Naive thymus-derived CD4-positive, alpha-beta T cell (primary cell): ENCODE data around the gene C19orf44. TPM values are rescaled to one million over a fixed set of nuclear protein-coding genes. Genes with fewer than 3 reads are reported as not detected.

Source experiments
- ATAC-seq: fragments of 150-1000 bp; cut with Tn5 transposase; 2 replicates; pipeline ENCODE4 v1.10.0; 2021; ENCODE audit warnings: mild to moderate bottlenecking, moderate library complexity
- CTCF ChIA-PET: fragments of 350-600 bp; sonication (Branson Sonifier 250); formaldehyde crosslinking; loops from one replicate; lab custom pipeline; 2021; ENCODE audit warnings: antibody characterized with exemption; lab: Charles Lee
- POLR2A ChIA-PET: fragments of 350-600 bp; sonication (Branson Sonifier 250); formaldehyde crosslinking; loops from one replicate; lab custom pipeline; 2021; ENCODE audit warnings: antibody characterized with exemption, inconsistent platforms; lab: Charles Lee
- DNase-seq, 9 donors: peaks; one replicate each; pipeline versions ENCODE4 v3.0.0 to v3.0.0-alpha.2; 2020 to 2022; ENCODE audit warnings: mixed read lengths in 1 of 9
- H3K27ac ChIP-seq: one replicate; pipeline ENCODE4 v1.7.0; 2013; ENCODE audit warnings: mild to moderate bottlenecking, low read depth, low read length, moderate library complexity
- H3K27me3 ChIP-seq, 2 donors: one replicate each; pipeline ENCODE4 v1.7.0; 2013; ENCODE audit warnings: low read length in 2 of 2, mild to moderate bottlenecking in 2 of 2, moderate library complexity in 2 of 2; ENCODE audit not compliant: control insufficient read depth in 2 of 2, insufficient read depth in 2 of 2
- H3K36me3 ChIP-seq, 3 experiments: 1 replicate in 2 of 3; 2 replicates in 1 of 3; pipeline ENCODE4 v1.7.0; 2013; ENCODE audit warnings: low read length in 3 of 3, mild to moderate bottlenecking in 3 of 3, moderate library complexity in 1 of 3; ENCODE audit not compliant: insufficient read depth in 3 of 3, control insufficient read depth in 2 of 3
- H3K4me1 ChIP-seq, 2 donors: one replicate each; pipeline ENCODE4 v1.7.0; 2013; ENCODE audit warnings: low read length in 2 of 2, mild to moderate bottlenecking in 2 of 2, moderate library complexity in 1 of 2; ENCODE audit not compliant: control insufficient read depth in 2 of 2, insufficient read depth in 2 of 2
- H3K4me3 ChIP-seq: 2 replicates; pipeline ENCODE4 v1.7.0; 2013; ENCODE audit warnings: mild to moderate bottlenecking, low read length
- H3K9me3 ChIP-seq, 3 experiments: 1 replicate in 2 of 3; 2 replicates in 1 of 3; pipeline ENCODE4 v1.7.0; 2013; ENCODE audit warnings: low read length in 3 of 3; ENCODE audit not compliant: control insufficient read depth in 2 of 3
- H3K27ac Mint-ChIP-seq, 9 donors: one replicate each; pipeline ENCODE4 v1.8.0; 2020 to 2022; ENCODE audit warnings: mixed read lengths in 9 of 9, mild to moderate bottlenecking in 8 of 9, moderate library complexity in 5 of 9, inconsistent platforms in 2 of 9
- H3K27me3 Mint-ChIP-seq, 5 donors: one replicate each; pipeline ENCODE4 v1.8.0; 2021 to 2022; ENCODE audit warnings: mixed read lengths in 5 of 5, mild to moderate bottlenecking in 1 of 5
- H3K36me3 Mint-ChIP-seq, 5 donors: one replicate each; pipeline ENCODE4 v1.8.0; 2020 to 2022; ENCODE audit warnings: mixed read lengths in 5 of 5, mild to moderate bottlenecking in 3 of 5, inconsistent platforms in 1 of 5
- H3K4me1 Mint-ChIP-seq, 7 donors: one replicate each; pipeline ENCODE4 v1.8.0; 2020 to 2022; ENCODE audit warnings: mixed read lengths in 7 of 7, mild to moderate bottlenecking in 3 of 7, inconsistent platforms in 1 of 7
- H3K4me3 Mint-ChIP-seq, 10 donors: one replicate each; pipeline ENCODE4 v1.8.0; 2020 to 2022; ENCODE audit warnings: mild to moderate bottlenecking in 10 of 10, mixed read lengths in 10 of 10, moderate library complexity in 6 of 10, inconsistent platforms in 2 of 10
- H3K9me3 Mint-ChIP-seq, 11 donors: one replicate each; pipeline ENCODE4 v1.8.0; 2020 to 2022; ENCODE audit warnings: mixed read lengths in 11 of 11, mild to moderate bottlenecking in 4 of 11, inconsistent platforms in 1 of 11, moderate library complexity in 1 of 11
- intact Hi-C, 2 donors: fragments of 100-400 bp; cut with micrococcal nuclease; formaldehyde crosslinking; loops; one replicate each; pipeline ENCODE4 v1.15.1; 2023
- polyA plus RNA-seq, 2 donors: library from polyadenylated mRNA; unstranded; fragments of 300-500 nt; fragmentation: Illumina TruSeq; gene quantifications; one replicate each; pipeline ENCODE4 v1.2.3, GENCODE V29; 2021
- total RNA-seq, 6 experiments: library from RNA in 5 of 6; stranded (reverse) in 5 of 6; gene quantifications; 1 replicate in 5 of 6; 2 replicates in 1 of 6; pipeline ENCODE4 v1.2.3 and lab custom pipeline; 2021 to 2026

The C19orf44 gene
- total and polyA plus RNA-seq, 7 experiments from 2014 or later = 1.3 to 6.0 (median 2.1) TPM

- DNase-seq (no peak), ATAC-seq (no peak)
- no peaks in the 10 kb centered on the region for H3K9me3 Mint-ChIP-seq
- no peaks in the 10 kb centered on the region for H3K27me3 ChIP-seq
- H3K36me3 Mint-ChIP-seq = peaks cover 0 to 40% (median 8%) of the 10 kb centered on the region in 5 donors
- H3K4me3 ChIP-seq = no peak overlapping the region
- no peak overlapping the region for H3K27ac ChIP-seq
- intact Hi-C loops = loop anchor here in 1 of 2 donors (5.0 kb wide), 1 partner anchor 100 kb away; the partner anchor contains the start of gene MED26
- no peaks in the 10 kb centered on the region for H3K9me3 ChIP-seq
- no peak overlapping the region for H3K4me3 Mint-ChIP-seq
- H3K36me3 ChIP-seq = peaks cover 15 to 99% (median 35%) of the 10 kb centered on the region in 3 experiments
- H3K27me3 Mint-ChIP-seq = no peaks in the 10 kb centered on the region
- no peaks in the 10 kb centered on the region for H3K4me1 Mint-ChIP-seq
- POLR2A ChIA-PET = interaction anchor here (0.7 kb wide), 1 partner anchor 17 kb away, joined by 3 read pairs; no protein-coding TSS in a partner anchor
- H3K4me1 ChIP-seq = no peaks in the 10 kb centered on the region
- CTCF ChIA-PET = interaction anchor here (0.6 to 1.1 kb wide), 3 partner anchors 39 to 244 kb away, joined by 3 to 4 read pairs (median 3); no protein-coding TSS in a partner anchor
- peak overlapping the region in 1 of 9 donors; percentile 37 for H3K27ac Mint-ChIP-seq
Observed at GRCh38 chr19:16527334-16527935, 31.2 kb downstream of the C19orf44 start.

- H3K4me1 Mint-ChIP-seq = no peaks in the 10 kb centered on the region
- H3K4me1 ChIP-seq = no peaks in the 10 kb centered on the region
- ATAC-seq (peak; percentile 77), DNase-seq (peak in 8 of 9 donors; percentile 19 to 54 (median 37))
- no peak overlapping the region for H3K4me3 Mint-ChIP-seq
- peak overlapping the region in 5 of 9 donors; percentile 20 to 45 (median 38) for H3K27ac Mint-ChIP-seq
- ChIA-PET CTCF (interaction anchor here (0.6 to 1.1 kb wide), 2 partner anchors 38 to 104 kb away, joined by 3 to 4 read pairs; no protein-coding TSS in a partner anchor), POLR2A (interaction anchor here (0.7 kb wide), 1 partner anchor 17 kb away, joined by 3 read pairs; no protein-coding TSS in a partner anchor)
- H3K27me3 ChIP-seq = no peaks in the 10 kb centered on the region
- H3K36me3 ChIP-seq = peaks cover 15 to 99% (median 35%) of the 10 kb centered on the region in 3 experiments
- no peak overlapping the region for H3K4me3 ChIP-seq
- no peaks in the 10 kb centered on the region for H3K9me3 ChIP-seq
- H3K27ac ChIP-seq = no peak overlapping the region
- no peaks in the 10 kb centered on the region for H3K9me3 Mint-ChIP-seq
- intact Hi-C loops = loop anchor here (1.0 to 5.0 kb wide), 3 partner anchors 59 to 101 kb away; partner anchors contain the start of gene MED26 (in 2 of the 2)
- no peaks in the 10 kb centered on the region for H3K27me3 Mint-ChIP-seq
- H3K36me3 Mint-ChIP-seq = peaks cover 0 to 35% (median 8%) of the 10 kb centered on the region in 5 donors
Observed at GRCh38 chr19:16527971-16528521, 31.9 kb downstream of the C19orf44 start.

GRCh38 chr19:16529466-16530144 lies 33.4 kb downstream of the C19orf44 start:
- H3K36me3 ChIP-seq = peaks cover 8 to 100% (median 35%) of the 10 kb centered on the region in 3 experiments
- no peaks in the 10 kb centered on the region for H3K4me1 ChIP-seq
- ATAC-seq (no peak), DNase-seq (no peak)
- ChIA-PET POLR2A (interaction anchor here (0.8 to 0.9 kb wide), 2 partner anchors 8 to 99 kb away, joined by 4 to 7 read pairs; partner anchors contain the start of gene MED26), CTCF (no interaction called here)
- H3K4me3 Mint-ChIP-seq = no peak overlapping the region
- H3K4me1 Mint-ChIP-seq = no peaks in the 10 kb centered on the region
- peaks cover 0 to 33% (median 11%) of the 10 kb centered on the region in 5 donors for H3K36me3 Mint-ChIP-seq
- intact Hi-C loops = loop anchor here (2.0 to 5.0 kb wide), 2 partner anchors 98 to 99 kb away; partner anchors contain the start of gene MED26 (in 2 of the 2)
- peak overlapping the region in 2 of 9 donors; percentile 59 to 72 for H3K27ac Mint-ChIP-seq
- H3K27ac ChIP-seq = no peak overlapping the region
- no peaks in the 10 kb centered on the region for H3K27me3 ChIP-seq
- no peaks in the 10 kb centered on the region for H3K9me3 Mint-ChIP-seq
- no peak overlapping the region for H3K4me3 ChIP-seq
- no peaks in the 10 kb centered on the region for H3K9me3 ChIP-seq
- no peaks in the 10 kb centered on the region for H3K27me3 Mint-ChIP-seq

- DNase-seq = no peak
- no peaks in the 10 kb centered on the region for H3K27me3 ChIP-seq
- ATAC-seq = no peak
- Mint-ChIP-seq H3K36me3 (peaks cover 0 to 33% (median 11%) of the 10 kb centered on the region in 5 donors), H3K27ac (peak overlapping the region in 1 of 9 donors; percentile 43), H3K27me3 (no peaks in the 10 kb centered on the region), H3K9me3 (no peaks in the 10 kb centered on the region), H3K4me1 (no peaks in the 10 kb centered on the region), H3K4me3 (no peak overlapping the region)
- H3K4me1 ChIP-seq = no peaks in the 10 kb centered on the region
- ChIA-PET POLR2A (no interaction called here), CTCF (no interaction called here)
- H3K36me3 ChIP-seq = peaks cover 8 to 100% (median 33%) of the 10 kb centered on the region in 3 experiments
- no peaks in the 10 kb centered on the region for H3K9me3 ChIP-seq
- no peak overlapping the region for H3K27ac ChIP-seq
- intact Hi-C loops = no loop called here
- no peak overlapping the region for H3K4me3 ChIP-seq
Observed at GRCh38 chr19:16530540-16531379, 34.6 kb downstream of the C19orf44 start.

GRCh38 chr19:16531380-16531669 lies 35.1 kb downstream of the C19orf44 start:
- H3K9me3 ChIP-seq = no peaks in the 10 kb centered on the region
- H3K36me3 Mint-ChIP-seq = peaks cover 0 to 33% (median 11%) of the 10 kb centered on the region in 5 donors
- ATAC-seq (no peak), DNase-seq (no peak)
- H3K4me3 ChIP-seq = no peak overlapping the region
- H3K27ac ChIP-seq = no peak overlapping the region
- ChIA-PET CTCF (no interaction called here), POLR2A (no interaction called here)
- no peaks in the 10 kb centered on the region for H3K27me3 ChIP-seq
- no peaks in the 10 kb centered on the region for H3K9me3 Mint-ChIP-seq
- H3K4me1 ChIP-seq = no peaks in the 10 kb centered on the region
- peak overlapping the region in 3 of 9 donors; percentile 42 to 59 (median 43) for H3K27ac Mint-ChIP-seq
- no peaks in the 10 kb centered on the region for H3K27me3 Mint-ChIP-seq
- intact Hi-C loops = no loop called here
- H3K4me3 Mint-ChIP-seq = no peak overlapping the region
- peaks cover 0 to 3% (median 0%) of the 10 kb centered on the region in 7 donors for H3K4me1 Mint-ChIP-seq
- H3K36me3 ChIP-seq = peaks cover 8 to 100% (median 28%) of the 10 kb centered on the region in 3 experiments
